TTC549 (cell line): Measurements from ENCODE around the gene C10orf95.

ENCODE experiments used
- FAIRE-seq: peaks from 2 replicates; lab custom pipeline; 2012; peaks lifted over from hg19 to GRCh38; lab: Jason Lieb, UNC

C10orf95 gene

GRCh38 chr10:102413806-102414561 lies 37.4 kb downstream of the C10orf95 start:
- no peak for FAIRE-seq

- no peak for FAIRE-seq
Observed at GRCh38 chr10:102413053-102413705, 38.2 kb downstream of the C10orf95 start.

- FAIRE-seq = no peak
Observed at GRCh38 chr10:102412293-102412692, 39.0 kb downstream of the C10orf95 start.

- no peak for FAIRE-seq
Observed at GRCh38 chr10:102411341-102412255, 39.7 kb downstream of the C10orf95 start.

- FAIRE-seq = no peak
Observed at GRCh38 chr10:102410429-102411073, 40.8 kb downstream of the C10orf95 start.

GRCh38 chr10:102409604-102410428 lies 41.5 kb downstream of the C10orf95 start:
- FAIRE-seq = no peak

GRCh38 chr10:102408728-102409603 lies 42.4 kb downstream of the C10orf95 start:
- no peak for FAIRE-seq

- no peak for FAIRE-seq
Observed at GRCh38 chr10:102408131-102408727, 43.1 kb downstream of the C10orf95 start.

- no peak for FAIRE-seq
Observed at GRCh38 chr10:102407425-102408130, 43.8 kb downstream of the C10orf95 start.

- FAIRE-seq = no peak
Observed at GRCh38 chr10:102406815-102407214, 44.5 kb downstream of the C10orf95 start.

- no peak for FAIRE-seq
Observed at GRCh38 chr10:102405632-102406031, 45.7 kb downstream of the C10orf95 start.

- FAIRE-seq = no peak
Observed at GRCh38 chr10:102405108-102405571, 46.2 kb downstream of the C10orf95 start.

GRCh38 chr10:102404361-102405107 lies 46.8 kb downstream of the C10orf95 start:
- FAIRE-seq = no peak

- no peak for FAIRE-seq
Observed at GRCh38 chr10:102403115-102403514, 48.2 kb downstream of the C10orf95 start.

GRCh38 chr10:102402512-102402896 lies 48.8 kb downstream of the C10orf95 start:
- no peak for FAIRE-seq

GRCh38 chr10:102401735-102402511 lies 49.4 kb downstream of the C10orf95 start:
- no peak for FAIRE-seq

- no peak for FAIRE-seq
Observed at GRCh38 chr10:102401342-102401654, 50.0 kb downstream of the C10orf95 start.
